HG02970 (cell line): ENCODE results near the gene TAGLN.
"Not testable (repeated sequence)": the region's sequence is repeated elsewhere in the genome, so short reads cannot be mapped to it uniquely, and the experiment has no call there.

ENCODE experiments used
- ATAC-seq: cut with Tn5 transposase; IDR thresholded peaks from one replicate; pipeline ENCODE4 v1.9.1; 2021; ENCODE audit warnings: mild to moderate bottlenecking, moderate library complexity, moderate number of reproducible peaks; ENCODE audit not compliant: unreplicated experiment, low FRiP score

Gene TAGLN

GRCh38 chr11:117180661-117181585, 18.2 kb upstream of the TAGLN start:
- no peak for ATAC-seq

GRCh38 chr11:117181586-117182550, 17.3 kb upstream of the TAGLN start:
- ATAC-seq, result no peak

DNA sequence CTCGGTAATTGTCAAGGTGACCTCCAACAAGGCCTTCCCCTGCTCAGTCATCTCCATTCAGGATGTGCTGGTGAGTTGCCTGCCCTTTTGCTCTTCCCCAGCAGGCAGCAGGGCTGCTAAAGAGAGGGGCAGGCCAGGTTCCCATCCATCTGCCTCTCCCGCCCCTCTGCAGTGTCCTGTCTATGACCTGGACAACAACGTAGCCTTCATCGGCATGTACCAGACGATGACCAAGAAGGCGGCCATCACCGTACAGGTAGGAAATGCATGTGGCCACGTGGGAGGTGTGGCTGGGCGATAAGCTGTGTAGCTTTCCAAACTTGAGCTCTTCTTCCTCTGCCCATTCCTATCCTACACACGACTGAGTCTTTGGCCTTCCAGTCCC, 16.6 kb upstream of the TAGLN start:
- no peak for ATAC-seq

GRCh38 chr11:117183178-117183577, 16.0 kb upstream of the TAGLN start:
- ATAC-seq, result not testable (repeated sequence)

DNA sequence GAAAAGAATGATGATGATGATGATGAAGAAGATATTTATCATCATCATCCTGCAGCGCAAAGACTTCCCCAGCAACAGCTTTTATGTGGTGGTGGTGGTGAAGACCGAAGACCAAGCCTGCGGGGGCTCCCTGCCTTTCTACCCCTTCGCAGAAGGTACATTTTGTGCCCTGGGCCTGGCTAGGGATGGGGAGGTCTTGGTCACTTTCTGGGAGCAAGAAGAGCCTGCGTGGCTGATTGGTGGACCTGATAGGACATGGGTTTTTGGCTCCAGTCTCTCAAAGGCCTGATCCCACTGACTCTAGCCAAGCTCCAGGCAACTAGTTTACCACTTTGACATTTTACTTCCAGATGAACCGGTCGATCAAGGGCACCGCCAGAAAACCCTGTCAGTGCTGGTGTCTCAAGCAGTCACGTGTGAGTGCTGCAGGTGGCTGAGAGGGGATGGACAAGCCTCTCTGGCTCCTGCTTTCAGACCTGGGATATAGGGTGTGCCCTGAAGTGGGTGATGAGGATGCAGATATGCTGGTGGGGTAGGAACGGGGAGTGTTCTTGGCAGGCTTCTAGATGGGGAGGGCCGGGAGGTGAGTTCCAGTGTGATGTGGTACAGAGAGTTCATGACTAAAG, 15.3 kb upstream of the TAGLN start:
- ATAC-seq, result no peak

DNA sequence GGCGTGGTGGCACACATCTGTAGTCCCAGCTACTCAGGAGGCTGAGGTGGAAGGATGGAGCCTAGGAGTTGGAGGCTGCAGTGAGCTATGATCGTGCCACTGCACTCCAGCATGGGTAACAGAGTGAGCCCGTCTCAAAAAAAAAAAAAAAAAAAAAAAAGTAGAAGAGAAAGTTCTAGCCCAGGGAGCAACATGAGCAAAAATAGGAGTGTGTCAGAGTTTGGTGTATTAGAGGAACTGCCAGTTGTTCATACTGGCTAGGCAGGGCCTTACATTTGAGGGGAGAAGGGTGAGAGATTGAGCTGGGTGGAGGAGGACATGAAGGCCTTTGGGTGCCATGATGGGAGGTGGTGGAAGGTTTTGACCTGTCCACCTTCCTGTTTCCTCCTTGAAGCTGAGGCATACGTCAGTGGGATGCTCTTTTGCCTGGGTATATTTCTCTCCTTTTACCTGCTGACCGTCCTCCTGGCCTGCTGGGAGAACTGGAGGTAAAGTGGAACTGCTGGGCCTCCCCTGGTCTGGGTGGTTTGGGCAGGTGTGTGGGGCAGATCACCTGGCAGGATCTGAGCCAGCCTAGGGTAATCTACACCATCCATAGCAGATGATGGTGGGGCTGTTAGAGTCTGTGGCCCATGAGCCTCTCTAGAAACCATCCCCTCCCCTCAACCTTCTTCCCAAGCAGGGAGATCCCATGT, 13.3 kb upstream of the TAGLN start:
- ATAC-seq, result no peak

DNA sequence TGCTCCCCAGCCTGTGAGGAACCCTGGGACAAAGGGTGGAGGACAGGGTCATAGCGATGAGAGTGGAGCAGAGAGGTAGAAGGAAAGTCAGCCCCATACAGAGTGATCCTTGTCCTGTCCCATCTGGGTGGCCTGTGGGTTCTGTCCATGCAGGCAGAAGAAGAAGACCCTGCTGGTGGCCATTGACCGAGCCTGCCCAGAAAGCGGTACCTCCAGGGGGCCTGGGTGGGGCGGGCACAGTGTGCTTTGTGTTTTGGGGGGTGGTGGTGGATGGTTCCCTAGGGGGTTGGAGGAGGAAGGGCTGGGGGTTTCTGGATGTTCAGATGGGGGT, 12.8 kb upstream of the TAGLN start:
- ATAC-seq, result no peak

DNA sequence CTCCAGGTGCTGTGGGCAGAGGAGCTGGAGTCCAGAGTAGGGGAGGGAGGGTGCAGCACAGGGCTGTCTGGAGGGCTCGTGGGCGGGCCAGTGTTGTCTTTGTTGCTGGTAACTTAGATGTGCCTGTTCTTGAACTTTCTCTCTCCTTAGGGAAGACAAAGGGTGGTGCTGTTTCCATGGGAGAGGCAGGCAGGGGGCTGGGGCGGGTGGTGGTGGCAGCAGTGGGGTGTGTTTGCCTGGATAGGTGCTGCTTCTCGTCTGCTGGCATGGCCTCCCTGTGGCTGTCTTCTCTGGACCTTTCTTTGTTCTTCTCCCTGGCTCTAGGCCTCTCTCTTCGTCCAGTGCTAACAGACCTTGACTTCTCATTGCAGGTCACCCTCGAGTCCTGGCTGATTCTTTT, 12.2 kb upstream of the TAGLN start:
- no peak for ATAC-seq

DNA sequence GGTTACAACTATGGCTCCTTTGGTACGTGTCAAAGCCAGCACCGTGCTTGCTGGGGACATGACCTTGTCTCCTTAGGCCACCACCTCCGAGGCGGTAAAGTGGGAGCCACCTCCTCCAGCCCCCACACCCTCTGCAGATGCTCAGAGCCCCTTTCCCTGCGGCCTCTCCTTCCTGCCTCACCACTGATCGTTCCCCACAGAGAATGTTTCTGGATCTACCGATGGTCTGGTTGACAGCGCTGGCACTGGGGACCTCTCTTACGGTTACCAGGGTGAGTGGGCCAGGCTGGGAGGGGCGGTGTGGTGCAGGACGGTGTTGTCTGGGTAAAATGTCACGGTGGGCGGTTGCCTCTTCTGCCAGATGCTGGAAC, 11.8 kb upstream of the TAGLN start:
- no peak for ATAC-seq

- ATAC-seq, result no peak
Measured at GRCh38 chr11:117187799-117188481, 11.2 kb upstream of the TAGLN start.

GRCh38 chr11:117188620-117189081, 10.5 kb upstream of the TAGLN start:
- no peak for ATAC-seq

DNA sequence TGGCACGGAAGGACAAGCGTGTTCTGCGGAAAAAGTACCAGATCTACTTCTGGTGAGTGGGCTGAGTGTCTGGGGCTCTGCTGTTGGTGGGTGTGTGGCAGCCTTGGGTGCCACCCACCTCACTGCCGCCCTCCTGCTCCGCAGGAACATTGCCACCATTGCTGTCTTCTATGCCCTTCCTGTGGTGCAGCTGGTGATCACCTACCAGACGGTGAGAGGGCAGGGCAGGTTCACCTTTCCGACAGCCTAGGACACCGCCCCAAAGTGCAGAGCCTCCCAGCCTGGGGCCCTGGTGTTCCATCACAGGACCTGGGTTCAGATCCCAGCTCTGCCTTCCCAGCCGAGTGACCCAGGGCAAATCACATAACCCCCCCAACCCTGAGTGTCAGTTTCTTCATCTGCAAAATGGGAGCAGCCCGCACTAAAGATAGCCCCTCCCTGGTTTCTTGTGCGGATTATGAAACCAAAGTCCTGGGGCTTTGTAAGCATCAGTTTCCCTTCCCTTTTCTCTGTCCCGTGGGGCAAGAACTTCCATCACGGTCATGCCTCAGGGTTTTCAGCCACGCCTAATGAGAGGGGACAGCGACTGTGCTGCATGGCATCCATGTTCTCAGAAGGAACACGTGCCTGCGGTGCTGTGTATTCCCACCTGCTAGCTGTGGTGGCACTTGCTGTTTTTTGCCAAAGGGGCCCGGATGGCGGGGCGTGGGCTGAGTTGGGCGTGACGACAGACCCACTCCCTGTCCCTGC, 9.8 kb upstream of the TAGLN start:
- ATAC-seq, result no peak

DNA sequence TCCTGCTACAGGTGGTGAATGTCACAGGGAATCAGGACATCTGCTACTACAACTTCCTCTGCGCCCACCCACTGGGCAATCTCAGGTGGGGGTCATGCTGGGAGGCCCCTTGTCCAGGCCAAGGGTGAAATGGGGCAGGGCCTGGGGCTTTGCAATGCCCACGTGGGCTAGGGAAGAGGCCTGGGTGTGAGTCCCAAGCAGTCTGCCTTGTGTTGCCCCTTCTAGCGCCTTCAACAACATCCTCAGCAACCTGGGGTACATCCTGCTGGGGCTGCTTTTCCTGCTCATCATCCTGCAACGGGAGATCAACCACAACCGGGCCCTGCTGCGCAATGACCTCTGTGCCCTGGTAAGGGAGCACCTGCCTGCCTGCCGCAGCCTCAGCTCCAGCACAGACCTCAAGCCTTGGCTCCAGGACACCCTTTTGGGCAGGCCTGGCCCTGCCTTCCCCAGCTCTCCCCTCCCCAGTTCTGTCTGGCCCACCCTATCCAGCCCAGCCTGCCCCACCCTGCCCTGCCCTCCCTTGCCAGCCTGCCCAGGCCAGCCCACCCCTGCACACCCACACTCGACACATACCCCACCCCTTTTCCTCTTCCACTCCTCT, 9.1 kb upstream of the TAGLN start:
- no peak for ATAC-seq

- no peak for ATAC-seq
Measured at GRCh38 chr11:117191680-117192400, 7.3 kb upstream of the TAGLN start.

- no peak for ATAC-seq
Measured at GRCh38 chr11:117192401-117192875, 6.7 kb upstream of the TAGLN start.

DNA sequence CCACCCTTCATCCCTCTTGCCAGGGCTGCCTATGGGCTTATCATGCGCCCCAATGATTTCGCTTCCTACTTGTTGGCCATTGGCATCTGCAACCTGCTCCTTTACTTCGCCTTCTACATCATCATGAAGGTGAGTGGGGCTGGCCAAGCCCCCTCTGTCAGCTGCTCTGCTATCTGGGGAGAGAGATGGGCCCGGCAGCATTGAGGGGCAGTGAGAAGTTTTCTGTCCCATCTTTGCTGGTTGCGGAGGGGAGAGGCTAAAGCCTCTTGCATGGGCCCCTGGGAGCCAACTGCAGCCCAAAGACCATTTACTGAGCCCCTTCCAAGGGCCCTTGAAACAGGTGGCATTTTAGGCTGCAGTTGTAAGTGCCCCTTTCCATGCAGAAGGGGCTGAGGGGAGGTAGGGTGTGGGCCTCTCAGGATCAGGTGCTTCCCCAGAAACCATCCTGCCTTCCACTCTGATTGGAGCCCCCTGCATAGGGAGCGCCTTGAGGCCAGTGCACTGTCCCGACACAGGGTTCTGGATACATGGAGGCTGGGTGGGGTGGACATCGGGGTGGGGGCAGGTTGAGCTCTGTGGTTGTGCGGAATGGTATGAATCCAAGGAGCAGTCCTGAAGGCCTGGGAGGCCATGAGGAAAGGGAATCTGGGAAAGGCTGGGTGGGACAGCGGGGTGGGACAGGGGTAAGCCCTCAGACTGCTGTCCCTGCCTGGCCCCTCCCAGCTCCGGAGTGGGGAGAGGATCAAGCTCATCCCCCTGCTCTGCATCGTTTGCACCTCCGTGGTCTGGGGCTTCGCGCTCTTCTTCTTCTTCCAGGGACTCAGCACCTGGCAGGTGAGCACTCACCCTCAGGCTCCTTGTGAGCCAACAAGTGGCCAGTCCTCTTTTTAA, 5.8 kb upstream of the TAGLN start:
- ATAC-seq, result no peak

DNA sequence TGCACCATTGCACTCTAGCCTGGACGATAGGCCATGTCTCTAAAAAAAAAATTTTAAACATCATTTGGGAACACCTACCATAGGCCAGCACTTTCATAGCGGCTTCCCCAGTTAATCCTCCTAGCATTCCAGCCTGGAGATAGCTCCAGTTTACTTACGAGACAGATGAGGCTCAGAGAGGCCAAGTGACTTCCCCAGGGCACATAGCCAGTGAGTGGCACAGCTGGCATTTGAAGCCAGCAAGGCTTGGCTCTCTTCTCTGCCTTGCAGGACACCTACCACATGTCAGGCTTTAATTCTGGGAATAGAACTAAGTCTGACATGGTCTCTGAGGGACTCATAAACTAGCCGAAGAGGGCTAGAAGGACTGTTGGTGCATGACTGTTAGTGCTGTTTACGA, 4.9 kb upstream of the TAGLN start:
- ATAC-seq, result no peak
